Right lobe of liver (tissue), 4 donors: ENCODE data around the gene SH3RF3.

ENCODE experiments used
- POLR2A ChIP-seq: fragments of 450-650 bp; IDR thresholded peaks from one replicate; pipeline ENCODE4 v1.6.1; 2017; ENCODE audit warnings: antibody characterized with exemption, mild to moderate bottlenecking
- TF ChIP-seq, protein P1 (sequence below), 4 donors: fragments of 200-600 bp in 3 of 4; fragments of 450-650 bp in 1 of 4; IDR thresholded peaks; one replicate each; pipeline versions ENCODE4 v1.5.1 to v1.8.0; 2016 to 2022; ENCODE audit warnings: antibody characterized with exemption in 4 of 4, mild to moderate bottlenecking in 2 of 4
- donor health status: DM: no; HTN: no; CAD: no.
- donor health status: DM: no; HTN: no; CAD: no.
- donor health status: DM: no; HTN: yes; CAD: no.

- TF ChIP-seq, protein P1, sequence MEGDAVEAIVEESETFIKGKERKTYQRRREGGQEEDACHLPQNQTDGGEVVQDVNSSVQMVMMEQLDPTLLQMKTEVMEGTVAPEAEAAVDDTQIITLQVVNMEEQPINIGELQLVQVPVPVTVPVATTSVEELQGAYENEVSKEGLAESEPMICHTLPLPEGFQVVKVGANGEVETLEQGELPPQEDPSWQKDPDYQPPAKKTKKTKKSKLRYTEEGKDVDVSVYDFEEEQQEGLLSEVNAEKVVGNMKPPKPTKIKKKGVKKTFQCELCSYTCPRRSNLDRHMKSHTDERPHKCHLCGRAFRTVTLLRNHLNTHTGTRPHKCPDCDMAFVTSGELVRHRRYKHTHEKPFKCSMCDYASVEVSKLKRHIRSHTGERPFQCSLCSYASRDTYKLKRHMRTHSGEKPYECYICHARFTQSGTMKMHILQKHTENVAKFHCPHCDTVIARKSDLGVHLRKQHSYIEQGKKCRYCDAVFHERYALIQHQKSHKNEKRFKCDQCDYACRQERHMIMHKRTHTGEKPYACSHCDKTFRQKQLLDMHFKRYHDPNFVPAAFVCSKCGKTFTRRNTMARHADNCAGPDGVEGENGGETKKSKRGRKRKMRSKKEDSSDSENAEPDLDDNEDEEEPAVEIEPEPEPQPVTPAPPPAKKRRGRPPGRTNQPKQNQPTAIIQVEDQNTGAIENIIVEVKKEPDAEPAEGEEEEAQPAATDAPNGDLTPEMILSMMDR (IDR thresholded peaks at IDR 0.05) = no peak
- no peak for TF ChIP-seq POLR2A
Measured at GRCh38 chr2:109260116-109260855, 131.3 kb downstream of the SH3RF3 start.
